Activated CD8-positive, alpha-beta memory T cell treated with anti-CD3 and anti-CD28 coated beads, Interleukin-2, amount 50 U/mL, for 24 hours (primary cell): Measurements from ENCODE around the gene RNF19B.

ENCODE experiments used
- DNase-seq: peaks from one replicate; pipeline ENCODE4 v3.0.0-alpha.2; 2020; ENCODE audit errors: extremely low read depth

The RNF19B gene

DNA sequence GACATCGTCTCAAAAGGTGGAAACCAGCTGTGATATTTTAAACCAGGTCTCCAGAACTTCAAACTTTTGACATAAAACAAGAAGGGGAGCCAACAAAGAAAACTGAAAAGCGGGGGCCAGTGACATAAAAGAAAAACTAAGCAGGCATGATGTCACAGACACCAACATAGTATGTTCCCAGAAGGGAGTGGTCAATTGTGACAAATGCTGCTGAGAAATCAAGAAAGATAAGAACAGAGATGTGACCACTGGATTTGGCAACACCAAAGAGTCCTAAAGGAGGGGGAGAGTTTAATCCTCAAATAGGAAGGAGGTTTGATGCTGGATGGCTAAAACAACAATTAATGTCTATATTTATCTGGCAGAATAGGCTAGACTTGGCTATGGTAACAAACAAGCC is 2.3 kb upstream of the RNF19B start:
- no peak for DNase-seq

- no peak for DNase-seq
Observed at GRCh38 chr1:32965251-32965747, 690 bp upstream of the RNF19B start.

- no peak for DNase-seq
Observed at GRCh38 chr1:32963746-32964460, 706 bp downstream of the RNF19B start.

- no peak for DNase-seq
Observed at GRCh38 chr1:32962248-32962896, 2.2 kb downstream of the RNF19B start.

DNA sequence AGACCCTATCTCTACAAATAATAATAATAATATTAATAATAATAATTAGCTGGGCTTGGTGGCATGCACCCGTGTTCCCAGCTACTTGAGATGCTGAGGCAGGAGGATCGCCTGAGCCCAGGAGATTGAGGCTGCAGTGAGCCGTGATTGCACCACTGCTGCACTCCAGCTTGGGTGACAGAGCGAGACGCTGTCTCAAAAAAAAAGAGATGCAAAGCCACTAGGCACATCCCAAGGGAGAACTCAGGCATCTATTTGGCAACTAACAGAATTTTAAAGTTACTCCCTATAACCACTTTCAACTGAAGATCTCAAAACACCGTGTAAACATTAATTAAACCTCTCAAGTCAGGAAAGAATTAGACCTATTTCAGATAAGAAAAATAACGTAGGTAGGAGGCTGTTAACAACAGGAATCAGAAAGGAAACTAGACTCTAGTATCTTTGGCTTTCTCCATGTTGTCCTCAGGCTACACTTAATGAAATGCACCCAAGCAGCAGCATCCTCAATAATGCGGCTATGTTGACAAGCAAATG is 3.7 kb downstream of the RNF19B start:
- no peak for DNase-seq

DNA sequence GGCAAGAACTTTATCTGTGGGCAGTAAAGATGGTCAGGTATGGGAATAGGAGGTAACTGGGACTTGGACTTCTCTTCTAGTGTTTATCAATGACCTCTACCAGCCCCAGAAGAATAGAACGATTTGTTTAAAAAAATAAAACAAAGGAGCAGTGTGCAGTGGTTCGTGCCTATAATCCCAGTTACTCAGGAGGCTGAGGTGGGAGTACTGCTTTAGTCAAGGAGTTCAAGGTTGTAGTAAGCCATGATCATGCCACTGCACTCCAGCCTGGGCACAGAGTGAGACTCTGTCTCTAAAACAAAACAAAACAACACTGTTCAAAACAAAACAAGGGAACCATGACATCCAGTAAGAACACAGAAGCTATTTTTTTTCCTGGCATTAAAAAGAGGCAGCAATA is 4.3 kb downstream of the RNF19B start:
- no peak for DNase-seq

GRCh38 chr1:32958827-32959226 is 5.8 kb downstream of the RNF19B start:
- DNase-seq = no peak

- DNase-seq = no peak
Observed at GRCh38 chr1:32957017-32957416, 7.6 kb downstream of the RNF19B start.

DNA sequence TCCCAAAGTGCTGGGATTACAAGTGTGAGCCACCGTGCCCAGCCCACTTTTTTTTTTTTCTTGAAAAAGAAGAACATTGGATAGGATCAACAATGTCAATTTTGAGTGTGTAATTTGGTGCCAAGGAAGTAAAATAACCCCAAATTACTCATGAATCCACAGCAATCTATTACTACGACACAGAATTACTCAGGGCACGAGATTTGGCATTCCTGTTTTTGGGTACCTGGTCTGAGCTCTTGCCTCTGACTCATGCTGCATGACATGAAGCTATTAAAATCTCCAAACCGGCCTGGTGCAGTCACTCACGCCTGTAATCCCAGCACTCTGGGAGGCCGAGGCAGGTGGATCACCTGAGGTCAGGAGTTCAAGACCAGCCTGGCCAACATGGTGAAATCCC is 10.4 kb downstream of the RNF19B start:
- DNase-seq = no peak

DNA sequence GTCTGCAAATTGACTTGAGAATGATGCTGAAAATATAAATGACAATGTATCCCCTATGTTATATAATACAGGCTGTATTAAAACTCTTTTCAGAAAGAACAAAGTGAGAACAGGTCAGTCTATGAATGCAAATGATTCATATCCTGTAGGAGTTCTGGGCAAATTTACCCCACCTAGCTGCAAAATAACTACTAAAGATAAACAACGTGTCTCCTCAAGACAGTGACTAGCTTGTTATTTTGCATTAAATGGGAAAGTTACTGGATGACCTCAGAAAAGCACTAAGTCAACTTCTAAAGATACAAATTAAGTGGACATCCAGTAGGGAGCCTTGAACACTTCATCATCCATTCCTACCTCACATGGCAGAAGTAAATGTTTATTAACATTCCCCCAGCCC is 11.1 kb downstream of the RNF19B start:
- DNase-seq = no peak

DNA sequence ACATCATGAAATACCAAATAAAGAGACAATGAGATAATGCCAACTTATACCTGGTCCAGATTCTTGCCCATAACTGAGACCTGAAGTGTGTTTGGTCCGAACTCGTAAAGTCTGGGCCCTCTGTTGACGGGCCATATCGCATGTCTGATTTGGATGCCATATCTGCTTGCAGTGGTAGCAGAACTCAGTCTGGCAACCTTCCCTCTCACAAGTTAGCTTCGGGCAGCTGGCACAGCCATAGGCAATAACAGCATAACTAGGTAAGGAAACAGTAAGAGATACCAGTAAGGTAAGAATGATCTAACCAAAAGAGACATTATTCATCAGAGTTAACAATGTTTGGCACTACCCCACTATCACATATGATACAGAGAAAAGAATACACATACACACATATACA is 15.1 kb downstream of the RNF19B start:
- no peak for DNase-seq

DNA sequence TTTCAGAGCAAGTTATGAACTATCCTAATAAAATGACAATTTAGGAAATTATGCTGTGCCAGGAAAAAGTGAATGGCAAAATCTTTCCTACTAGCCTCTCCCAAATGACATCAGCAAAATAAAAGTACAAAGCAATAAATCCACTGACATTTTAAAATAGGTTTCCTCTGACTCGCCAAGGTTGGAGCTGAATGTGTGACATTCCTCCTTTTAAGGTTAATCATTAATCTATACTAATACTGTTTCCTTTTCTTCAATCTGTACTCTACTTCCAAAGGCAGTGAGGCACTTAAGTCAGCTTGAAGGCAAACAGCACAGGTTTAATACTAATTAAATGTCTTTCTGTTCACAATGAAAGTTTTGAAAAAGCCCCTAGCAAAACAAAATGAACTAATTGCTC is 15.7 kb downstream of the RNF19B start:
- DNase-seq = no peak

DNA sequence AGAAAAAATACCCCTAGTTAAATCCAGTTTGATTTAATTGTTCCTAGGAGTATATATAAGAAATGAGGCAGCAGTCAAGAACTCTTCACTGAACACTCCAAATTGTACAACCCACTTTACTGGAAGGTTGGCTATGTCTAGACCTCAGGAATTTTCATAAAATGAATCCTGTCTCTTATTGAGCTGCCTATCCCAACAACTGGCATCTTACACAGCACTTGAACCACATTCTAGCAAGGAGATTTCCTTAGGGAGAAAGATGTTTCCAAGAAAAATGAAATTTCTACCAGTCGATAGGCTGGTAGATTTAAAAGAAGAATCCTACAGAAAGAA is 16.3 kb downstream of the RNF19B start:
- DNase-seq = no peak

- no peak for DNase-seq
Observed at GRCh38 chr1:32947669-32948389, 16.8 kb downstream of the RNF19B start.

GRCh38 chr1:32946413-32946812 is 18.2 kb downstream of the RNF19B start:
- no peak for DNase-seq

GRCh38 chr1:32944180-32944579 is 20.4 kb downstream of the RNF19B start:
- DNase-seq = no peak

DNA sequence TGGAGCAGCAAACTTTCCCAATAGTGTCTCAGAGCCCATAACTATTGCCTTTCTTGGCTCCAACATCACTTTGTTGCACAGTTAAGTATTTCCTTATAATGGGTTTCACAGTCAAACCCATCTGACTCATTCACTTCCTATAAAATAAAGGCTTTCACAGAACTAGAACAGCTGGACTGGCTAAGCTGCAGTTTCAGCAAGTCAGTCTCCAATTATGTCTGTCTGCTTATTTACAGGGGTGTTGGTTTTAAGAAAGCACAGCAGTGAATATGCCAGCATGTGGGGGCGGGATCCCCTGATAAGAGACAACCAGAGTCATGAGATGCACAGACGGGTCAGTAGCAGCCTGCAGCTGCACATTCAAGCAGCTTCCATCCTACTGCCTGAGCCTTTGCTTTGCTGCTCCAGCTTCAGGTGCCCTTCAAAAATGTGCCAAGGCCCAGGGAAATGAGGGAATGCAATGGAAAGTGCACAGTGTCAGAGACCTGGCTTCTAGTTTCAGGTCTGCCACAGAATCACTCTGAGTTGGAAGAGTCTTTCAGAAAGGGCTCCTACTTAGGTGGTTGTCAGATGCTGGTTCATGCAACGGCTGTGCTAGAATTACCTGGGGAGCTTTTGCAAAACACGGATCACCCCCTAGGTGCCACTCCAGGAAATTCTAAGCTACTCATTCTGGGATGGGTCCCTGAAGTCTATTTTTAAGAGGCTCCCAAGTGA is 24.8 kb downstream of the RNF19B start:
- no peak for DNase-seq

DNA sequence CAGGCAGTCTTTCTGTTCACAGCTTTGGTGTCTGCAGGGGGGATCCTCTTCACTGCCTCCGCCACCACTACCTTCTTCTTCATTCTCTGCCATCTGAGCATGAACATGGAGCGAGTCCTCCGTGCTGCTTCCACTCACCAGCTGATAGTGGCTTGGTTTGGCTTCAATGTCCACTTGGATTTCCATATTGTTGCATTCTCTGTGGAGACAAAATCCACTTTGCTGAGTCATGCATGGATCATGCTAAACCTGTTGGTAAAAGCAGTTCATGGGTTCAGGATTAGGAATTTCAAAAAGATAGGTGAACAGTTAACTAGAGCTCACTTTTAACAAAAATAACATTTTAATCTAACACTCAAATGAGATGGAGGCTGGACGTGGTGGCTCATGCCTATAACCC is 27.5 kb downstream of the RNF19B start:
- no peak for DNase-seq

GRCh38 chr1:32934535-32934934 is 30.1 kb downstream of the RNF19B start:
- DNase-seq = no peak

GRCh38 chr1:32933742-32934322 is 30.8 kb downstream of the RNF19B start:
- no peak for DNase-seq

DNA sequence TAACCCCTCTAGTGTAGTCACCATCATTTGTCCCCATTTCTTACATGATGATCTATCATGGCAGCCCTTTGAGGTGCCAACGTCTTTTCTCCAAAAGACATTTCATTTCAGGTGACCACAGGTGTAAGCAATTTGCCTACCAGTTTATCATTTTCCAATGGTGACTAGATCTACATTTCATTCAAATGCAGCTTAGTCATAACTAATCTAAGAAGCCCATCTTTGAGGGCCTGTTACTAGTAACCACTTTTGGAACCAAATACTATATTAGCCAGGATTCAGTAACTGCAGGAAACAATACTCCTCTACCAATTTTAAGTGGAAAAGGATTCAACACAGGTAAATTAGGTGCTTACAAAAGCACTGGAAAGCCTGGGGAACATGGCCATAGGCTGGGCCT is 32.8 kb downstream of the RNF19B start:
- no peak for DNase-seq

GRCh38 chr1:32929366-32929765 is 35.2 kb downstream of the RNF19B start:
- no peak for DNase-seq
